Bronchial smooth muscle cell (primary cell): ENCODE measurements around the gene TNFRSF19. TPM values are rescaled to one million over a fixed set of nuclear protein-coding genes. Genes with fewer than 3 reads are reported as not detected.

Experiments used
- total RNA-seq: library from RNA; depleted of rRNA; stranded (reverse); fragments of >200 nt; gene quantifications from 2 replicates; pipeline ENCODE4 v1.2.1, GENCODE V29; 2014

Gene TNFRSF19
- total RNA-seq, result 78.3 and 85.6 TPM in 2 replicates

GRCh38 chr13:23570099-23570920 lies at the start of gene TNFRSF19:
Gene TNFRSF19, plus strand, starts transcription at chr13:23570412. Its CDS starts 19,772 bp downstream, at chr13:23590184.

Other genes starting within 250 kb of the TNFRSF19 start
- 70.0 and 98.3 TPM in 2 replicates for gene SACS, start 136.7 kb upstream of the TNFRSF19 start, total RNA-seq